HepG2 (cell line): ENCODE results near the gene FGGY. TPM values are rescaled to one million over a fixed set of nuclear protein-coding genes. Genes with fewer than 3 reads are reported as not detected.

Experiments used
- ERF ChIP-seq: IDR thresholded peaks from 2 replicates; pipeline ENCODE4 v1.6.1; 2018; ENCODE audit warnings: missing biosample characterization, missing genetic modification reagents
- HIVEP1 ChIP-seq: sonication (generic); formaldehyde crosslinking; IDR thresholded peaks from 2 replicates; pipeline ENCODE4 v1.4.0; 2020; ENCODE audit warnings: mild to moderate bottlenecking, missing genetic modification reagents
- MED1 ChIP-seq: sonication (generic); formaldehyde crosslinking; IDR thresholded peaks from 2 replicates; pipeline ENCODE4 v1.4.0; 2020; ENCODE audit warnings: missing genetic modification reagents
- SIN3B ChIP-seq: fragments of 150-350 bp; IDR thresholded peaks from 2 replicates; pipeline ENCODE4 v1.6.1; 2014; ENCODE audit warnings: low read length
- SIX4 ChIP-seq: sonication (generic); formaldehyde crosslinking; IDR thresholded peaks from 2 replicates; pipeline ENCODE4 v1.4.0; 2020; ENCODE audit warnings: missing genetic modification reagents
- ZFX ChIP-seq: sonication (generic); formaldehyde crosslinking; IDR thresholded peaks from 2 replicates; pipeline ENCODE4 v1.4.0; 2020; ENCODE audit warnings: mild to moderate bottlenecking, low read depth, missing genetic modification reagents, moderate library complexity
- ZFY ChIP-seq: sonication (generic); formaldehyde crosslinking; IDR thresholded peaks from 2 replicates; pipeline ENCODE4 v1.4.0; 2020; ENCODE audit warnings: missing genetic modification reagents
- ZNF224 ChIP-seq: sonication (generic); formaldehyde crosslinking; IDR thresholded peaks from 2 replicates; pipeline ENCODE4 v1.5.0; 2020; ENCODE audit warnings: mild to moderate bottlenecking, missing genetic modification reagents
- polyA plus RNA-seq, 8 experiments: library from polyadenylated mRNA; depleted of rRNA in 3 of 8; stranded (reverse) in 7 of 8; unstranded in 1 of 8; fragments of >200 nt; fragmentation: Illumina TruSeq in 4 of 8; extraction: Trizol in 4 of 8; gene quantifications; 2 replicates each; pipeline versions ENCODE4 v1.2.1 to v1.2.3, GENCODE V29; 2011 to 2016; ENCODE audit warnings: low read depth in 4 of 8, missing spikeins in 1 of 8, mixed read lengths in 1 of 8; ENCODE audit not compliant: insufficient read depth in 1 of 8
- total RNA-seq, 5 experiments: library from RNA; depleted of rRNA; stranded (reverse); fragments of >200 nt; fragmentation: Illumina TruSeq; extraction: Trizol; gene quantifications; 2 replicates each; pipeline ENCODE4 v1.2.3, GENCODE V29; 2016; ENCODE audit warnings: low read depth in 1 of 5
- TF ChIP-seq, protein P1 (sequence below): sonication (generic); formaldehyde crosslinking; IDR thresholded peaks from 2 replicates; pipeline ENCODE4 v1.5.0; 2020; ENCODE audit warnings: mild to moderate bottlenecking, missing genetic modification reagents, borderline replicate concordance
- TF ChIP-seq, protein P2 (sequence below), 2 experiments: sonication (generic) in 1 of 2; formaldehyde crosslinking in 1 of 2; IDR thresholded peaks; 2 replicates each; pipeline versions ENCODE4 v1.5.1 to v1.6.1; 2011 to 2020; ENCODE audit warnings: borderline replicate concordance in 1 of 2, low read depth in 1 of 2, low read length in 1 of 2, mild to moderate bottlenecking in 1 of 2, missing genetic modification reagents in 1 of 2, moderate library complexity in 1 of 2
- TF ChIP-seq, protein P3 (sequence below): fragments of 450-650 bp; IDR thresholded peaks from 2 replicates; pipeline ENCODE4 v1.6.1; 2016
- TF ChIP-seq, protein P4 (sequence below): sonication (generic); formaldehyde crosslinking; IDR thresholded peaks from 2 replicates; pipeline ENCODE4 v1.4.0; 2020; ENCODE audit warnings: missing genetic modification reagents, mild to moderate bottlenecking, borderline replicate concordance
- TF ChIP-seq, protein P5 (sequence below): IDR thresholded peaks from 2 replicates; pipeline ENCODE4 v1.6.1; 2018; ENCODE audit warnings: missing genetic modification reagents
- TF ChIP-seq, protein P6 (sequence below): sonication (generic); formaldehyde crosslinking; IDR thresholded peaks from 2 replicates; pipeline ENCODE4 v1.9.0; 2022; ENCODE audit warnings: low read depth, missing genetic modification reagents
- TF ChIP-seq, protein P7 (sequence below): sonication (generic); formaldehyde crosslinking; IDR thresholded peaks from 2 replicates; pipeline ENCODE4 v1.4.0; 2020; ENCODE audit warnings: missing genetic modification reagents, borderline replicate concordance

The FGGY gene
- total and polyA plus RNA-seq, 2 of the 13 experiments (the other 11 are each of a cell fraction or from before 2014, with no cell fraction given) = 15.7 to 27.5 TPM

DNA sequence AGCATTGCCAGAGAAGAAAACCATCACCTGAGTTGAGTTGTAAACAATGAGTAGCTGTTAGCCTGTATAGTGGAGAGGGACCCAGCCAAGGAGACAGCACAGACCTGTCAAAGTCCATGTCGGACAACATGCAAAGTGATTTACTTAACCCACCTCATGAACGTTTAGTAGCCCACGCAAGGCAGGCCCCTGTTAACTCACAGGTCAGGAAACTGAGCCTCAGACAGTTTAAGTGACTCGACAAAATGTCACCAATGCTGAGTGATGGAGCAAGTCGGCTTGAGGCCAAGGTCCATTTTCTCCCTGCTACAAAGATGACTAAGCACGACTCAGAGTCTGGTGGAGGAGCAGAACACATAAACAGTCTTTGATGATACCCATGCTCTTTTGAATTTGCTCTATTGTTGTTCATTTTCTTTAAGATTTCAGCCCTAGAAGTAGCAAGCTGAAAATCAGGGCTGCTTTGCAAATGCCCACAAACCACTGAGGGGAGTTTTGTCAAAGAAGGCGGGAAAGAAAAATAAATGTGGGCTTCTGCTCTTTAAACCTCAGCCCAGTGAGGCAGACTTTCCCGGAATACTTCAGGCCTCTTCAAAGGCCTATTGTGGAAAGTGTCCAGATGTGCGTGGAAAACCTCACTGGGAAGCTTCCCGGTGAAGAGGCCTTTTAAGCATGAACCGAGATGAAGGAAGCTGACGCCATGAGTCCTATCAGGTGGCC, 434.0 kb downstream of the FGGY start (continued):
- TF ChIP-seq, protein P1, sequence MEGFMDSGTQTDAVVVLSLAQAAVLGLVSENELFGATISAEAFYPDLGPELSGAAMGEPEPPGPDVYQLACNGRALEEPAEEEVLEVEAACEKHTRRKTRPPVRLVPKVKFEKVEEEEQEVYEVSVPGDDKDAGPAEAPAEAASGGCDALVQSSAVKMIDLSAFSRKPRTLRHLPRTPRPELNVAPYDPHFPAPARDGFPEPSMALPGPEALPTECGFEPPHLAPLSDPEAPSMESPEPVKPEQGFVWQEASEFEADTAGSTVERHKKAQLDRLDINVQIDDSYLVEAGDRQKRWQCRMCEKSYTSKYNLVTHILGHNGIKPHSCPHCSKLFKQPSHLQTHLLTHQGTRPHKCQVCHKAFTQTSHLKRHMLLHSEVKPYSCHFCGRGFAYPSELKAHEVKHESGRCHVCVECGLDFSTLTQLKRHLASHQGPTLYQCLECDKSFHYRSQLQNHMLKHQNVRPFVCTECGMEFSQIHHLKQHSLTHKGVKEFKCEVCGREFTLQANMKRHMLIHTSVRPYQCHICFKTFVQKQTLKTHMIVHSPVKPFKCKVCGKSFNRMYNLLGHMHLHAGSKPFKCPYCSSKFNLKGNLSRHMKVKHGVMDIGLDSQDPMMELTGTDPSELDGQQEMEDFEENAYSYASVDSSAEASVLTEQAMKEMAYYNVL (CRISPR knock-in tag) = no peak
- TF ChIP-seq, protein P2, sequence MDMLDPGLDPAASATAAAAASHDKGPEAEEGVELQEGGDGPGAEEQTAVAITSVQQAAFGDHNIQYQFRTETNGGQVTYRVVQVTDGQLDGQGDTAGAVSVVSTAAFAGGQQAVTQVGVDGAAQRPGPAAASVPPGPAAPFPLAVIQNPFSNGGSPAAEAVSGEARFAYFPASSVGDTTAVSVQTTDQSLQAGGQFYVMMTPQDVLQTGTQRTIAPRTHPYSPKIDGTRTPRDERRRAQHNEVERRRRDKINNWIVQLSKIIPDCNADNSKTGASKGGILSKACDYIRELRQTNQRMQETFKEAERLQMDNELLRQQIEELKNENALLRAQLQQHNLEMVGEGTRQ (IDR thresholded peaks at IDR 0.05; ENCODE audit: low read depth, low read length) = no peak
- TF ChIP-seq, protein P2 (CRISPR knock-in tag; IDR thresholded peaks at IDR 0.05; ENCODE audit: borderline replicate concordance) = no peak
- TF ChIP-seq, protein P3, sequence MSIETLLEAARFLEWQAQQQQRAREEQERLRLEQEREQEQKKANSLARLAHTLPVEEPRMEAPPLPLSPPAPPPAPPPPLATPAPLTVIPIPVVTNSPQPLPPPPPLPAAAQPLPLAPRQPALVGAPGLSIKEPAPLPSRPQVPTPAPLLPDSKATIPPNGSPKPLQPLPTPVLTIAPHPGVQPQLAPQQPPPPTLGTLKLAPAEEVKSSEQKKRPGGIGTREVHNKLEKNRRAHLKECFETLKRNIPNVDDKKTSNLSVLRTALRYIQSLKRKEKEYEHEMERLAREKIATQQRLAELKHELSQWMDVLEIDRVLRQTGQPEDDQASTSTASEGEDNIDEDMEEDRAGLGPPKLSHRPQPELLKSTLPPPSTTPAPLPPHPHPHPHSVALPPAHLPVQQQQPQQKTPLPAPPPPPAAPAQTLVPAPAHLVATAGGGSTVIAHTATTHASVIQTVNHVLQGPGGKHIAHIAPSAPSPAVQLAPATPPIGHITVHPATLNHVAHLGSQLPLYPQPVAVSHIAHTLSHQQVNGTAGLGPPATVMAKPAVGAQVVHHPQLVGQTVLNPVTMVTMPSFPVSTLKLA = no peak
- TF ChIP-seq, protein P4, sequence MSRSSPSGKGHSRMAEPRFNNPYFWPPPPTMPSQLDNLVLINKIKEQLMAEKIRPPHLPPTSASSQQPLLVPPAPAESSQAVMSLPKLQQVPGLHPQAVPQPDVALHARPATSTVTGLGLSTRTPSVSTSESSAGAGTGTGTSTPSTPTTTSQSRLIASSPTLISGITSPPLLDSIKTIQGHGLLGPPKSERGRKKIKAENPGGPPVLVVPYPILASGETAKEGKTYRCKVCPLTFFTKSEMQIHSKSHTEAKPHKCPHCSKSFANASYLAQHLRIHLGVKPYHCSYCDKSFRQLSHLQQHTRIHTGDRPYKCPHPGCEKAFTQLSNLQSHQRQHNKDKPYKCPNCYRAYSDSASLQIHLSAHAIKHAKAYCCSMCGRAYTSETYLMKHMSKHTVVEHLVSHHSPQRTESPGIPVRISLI (CRISPR knock-in tag) = no peak
- TF ChIP-seq ZNF224 (CRISPR knock-in tag) (no peak), MED1 (peak; percentile 47), ZFY (CRISPR knock-in tag) (peak; percentile 51), ZFX (CRISPR knock-in tag) (peak; percentile 59; the same call in 1 of the 2 replicates), ERF (CRISPR knock-in tag) (peak; percentile 72), SIX4 (CRISPR knock-in tag) (no peak), HIVEP1 (no peak), SIN3B (no peak)
- TF ChIP-seq, protein P5, sequence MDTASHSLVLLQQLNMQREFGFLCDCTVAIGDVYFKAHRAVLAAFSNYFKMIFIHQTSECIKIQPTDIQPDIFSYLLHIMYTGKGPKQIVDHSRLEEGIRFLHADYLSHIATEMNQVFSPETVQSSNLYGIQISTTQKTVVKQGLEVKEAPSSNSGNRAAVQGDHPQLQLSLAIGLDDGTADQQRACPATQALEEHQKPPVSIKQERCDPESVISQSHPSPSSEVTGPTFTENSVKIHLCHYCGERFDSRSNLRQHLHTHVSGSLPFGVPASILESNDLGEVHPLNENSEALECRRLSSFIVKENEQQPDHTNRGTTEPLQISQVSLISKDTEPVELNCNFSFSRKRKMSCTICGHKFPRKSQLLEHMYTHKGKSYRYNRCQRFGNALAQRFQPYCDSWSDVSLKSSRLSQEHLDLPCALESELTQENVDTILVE (CRISPR knock-in tag) = no peak; the same call in 1 of the 2 replicates
- TF ChIP-seq, protein P6, sequence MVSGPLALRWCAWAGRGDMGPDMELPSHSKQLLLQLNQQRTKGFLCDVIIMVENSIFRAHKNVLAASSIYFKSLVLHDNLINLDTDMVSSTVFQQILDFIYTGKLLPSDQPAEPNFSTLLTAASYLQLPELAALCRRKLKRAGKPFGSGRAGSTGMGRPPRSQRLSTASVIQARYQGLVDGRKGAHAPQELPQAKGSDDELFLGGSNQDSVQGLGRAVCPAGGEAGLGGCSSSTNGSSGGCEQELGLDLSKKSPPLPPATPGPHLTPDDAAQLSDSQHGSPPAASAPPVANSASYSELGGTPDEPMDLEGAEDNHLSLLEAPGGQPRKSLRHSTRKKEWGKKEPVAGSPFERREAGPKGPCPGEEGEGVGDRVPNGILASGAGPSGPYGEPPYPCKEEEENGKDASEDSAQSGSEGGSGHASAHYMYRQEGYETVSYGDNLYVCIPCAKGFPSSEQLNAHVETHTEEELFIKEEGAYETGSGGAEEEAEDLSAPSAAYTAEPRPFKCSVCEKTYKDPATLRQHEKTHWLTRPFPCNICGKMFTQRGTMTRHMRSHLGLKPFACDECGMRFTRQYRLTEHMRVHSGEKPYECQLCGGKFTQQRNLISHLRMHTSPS (CRISPR knock-in tag) = no peak
- TF ChIP-seq, protein P7, sequence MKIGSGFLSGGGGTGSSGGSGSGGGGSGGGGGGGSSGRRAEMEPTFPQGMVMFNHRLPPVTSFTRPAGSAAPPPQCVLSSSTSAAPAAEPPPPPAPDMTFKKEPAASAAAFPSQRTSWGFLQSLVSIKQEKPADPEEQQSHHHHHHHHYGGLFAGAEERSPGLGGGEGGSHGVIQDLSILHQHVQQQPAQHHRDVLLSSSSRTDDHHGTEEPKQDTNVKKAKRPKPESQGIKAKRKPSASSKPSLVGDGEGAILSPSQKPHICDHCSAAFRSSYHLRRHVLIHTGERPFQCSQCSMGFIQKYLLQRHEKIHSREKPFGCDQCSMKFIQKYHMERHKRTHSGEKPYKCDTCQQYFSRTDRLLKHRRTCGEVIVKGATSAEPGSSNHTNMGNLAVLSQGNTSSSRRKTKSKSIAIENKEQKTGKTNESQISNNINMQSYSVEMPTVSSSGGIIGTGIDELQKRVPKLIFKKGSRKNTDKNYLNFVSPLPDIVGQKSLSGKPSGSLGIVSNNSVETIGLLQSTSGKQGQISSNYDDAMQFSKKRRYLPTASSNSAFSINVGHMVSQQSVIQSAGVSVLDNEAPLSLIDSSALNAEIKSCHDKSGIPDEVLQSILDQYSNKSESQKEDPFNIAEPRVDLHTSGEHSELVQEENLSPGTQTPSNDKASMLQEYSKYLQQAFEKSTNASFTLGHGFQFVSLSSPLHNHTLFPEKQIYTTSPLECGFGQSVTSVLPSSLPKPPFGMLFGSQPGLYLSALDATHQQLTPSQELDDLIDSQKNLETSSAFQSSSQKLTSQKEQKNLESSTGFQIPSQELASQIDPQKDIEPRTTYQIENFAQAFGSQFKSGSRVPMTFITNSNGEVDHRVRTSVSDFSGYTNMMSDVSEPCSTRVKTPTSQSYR = peak; percentile 24; the same call in 1 of the 2 replicates
